ENCODE measurements around the gene ANKH. TPM values are rescaled to one million over a fixed set of nuclear protein-coding genes. Genes with fewer than 3 reads are reported as not detected.

Gene ANKH
- polyA plus RNA-seq, 3 donors = 2.4 to 6.3 (median 3.1) TPM

GRCh38 chr5:14806456-14806855, 65.1 kb downstream of the ANKH start:
- Mint-ChIP-seq H3K9me3 (peaks cover 0 to 1% (median 0%) of the 10 kb centered on the region in 7 donors), H3K4me3 (no peak overlapping the region), H3K4me1 (peaks cover 31% of the 10 kb centered on the region), H3K27ac (peak overlapping the region in 1 of 7 donors; percentile 20), H3K36me3 (peaks cover 2 to 3% of the 10 kb centered on the region in 2 donors), H3K27me3 (ENCODE audit: low read depth in 3 of 3) (peaks cover 0 to 1% (median 0%) of the 10 kb centered on the region in 3 donors)
- H3K9ac ChIP-seq (ENCODE audit: insufficient read depth, low read length, poor library complexity, severe bottlenecking) = no peak overlapping the region
- H3K36me3 ChIP-seq (replicated peaks in 1 of 2; ENCODE audit: control insufficient read depth in 1 of 2, insufficient read depth in 2 of 2, low read length in 2 of 2) = no peaks in the 10 kb centered on the region
- no peaks in the 10 kb centered on the region for H3K9me3 ChIP-seq (replicated peaks in 1 of 2; ENCODE audit: control insufficient read depth in 1 of 2, insufficient read depth in 1 of 2, low read length in 2 of 2)
- DNase-seq = no peak
- no peak overlapping the region for H3K4me2 ChIP-seq (replicated peaks; ENCODE audit: extremely low read depth, low read length, poor library complexity, severe bottlenecking)
- intact Hi-C loops (cut with micrococcal nuclease) = no loop called here
- WGBS (ENCODE audit: insufficient coverage) = 95% methylated on average over 3 of the region's 7 CpGs
- H4K20me1 ChIP-seq (ENCODE audit: insufficient read depth, low read length) = no peaks in the 10 kb centered on the region
- H3K79me2 ChIP-seq (ENCODE audit: insufficient read depth, low read length) = no peaks in the 10 kb centered on the region
- no peak for TF ChIP-seq CTCF (IDR thresholded peaks at IDR 0.05)
- H3K4me3 ChIP-seq (replicated peaks in 1 of 3; ENCODE audit: low read depth in 2 of 3, low read length in 3 of 3) = no peak overlapping the region
- peaks cover 22 to 23% of the 10 kb centered on the region in 2 donors for H3K4me1 ChIP-seq (ENCODE audit: control insufficient read depth in 1 of 2, insufficient read depth in 2 of 2, low read length in 2 of 2)
- no peak overlapping the region for H3K27ac ChIP-seq (ENCODE audit: low read depth in 1 of 2, low read length in 2 of 2)
- H2AFZ ChIP-seq (ENCODE audit: insufficient read depth, low read depth, low read length, poor library complexity, severe bottlenecking) = no peak overlapping the region
- no peaks in the 10 kb centered on the region for H3K27me3 ChIP-seq (ENCODE audit: control insufficient read depth in 2 of 2, insufficient read depth in 2 of 2, low read length in 2 of 2)

GRCh38 chr5:14802541-14802940, 69.0 kb downstream of the ANKH start:
- H3K36me3 ChIP-seq (replicated peaks in 1 of 2; ENCODE audit: control insufficient read depth in 1 of 2, insufficient read depth in 2 of 2, low read length in 2 of 2) = no peaks in the 10 kb centered on the region
- no peaks in the 10 kb centered on the region for H4K20me1 ChIP-seq (ENCODE audit: insufficient read depth, low read length)
- H3K27me3 ChIP-seq (ENCODE audit: control insufficient read depth in 2 of 2, insufficient read depth in 2 of 2, low read length in 2 of 2) = no peaks in the 10 kb centered on the region
- peaks cover 2 to 7% of the 10 kb centered on the region in 2 donors for H3K36me3 Mint-ChIP-seq
- TF ChIP-seq CTCF (IDR thresholded peaks at IDR 0.05) = no peak
- H3K27ac ChIP-seq (ENCODE audit: low read depth in 1 of 2, low read length in 2 of 2) = no peak overlapping the region
- H3K4me3 Mint-ChIP-seq = no peak overlapping the region
- H3K4me3 ChIP-seq (replicated peaks in 1 of 3; ENCODE audit: low read depth in 2 of 3, low read length in 3 of 3) = no peak overlapping the region
- H3K9me3 Mint-ChIP-seq = peaks cover 0 to 1% (median 0%) of the 10 kb centered on the region in 7 donors
- H3K4me1 Mint-ChIP-seq = peaks cover 7% of the 10 kb centered on the region
- no peak overlapping the region for H3K9ac ChIP-seq (ENCODE audit: insufficient read depth, low read length, poor library complexity, severe bottlenecking)
- H2AFZ ChIP-seq (ENCODE audit: insufficient read depth, low read depth, low read length, poor library complexity, severe bottlenecking) = no peak overlapping the region
- no peak overlapping the region for H3K4me2 ChIP-seq (replicated peaks; ENCODE audit: extremely low read depth, low read length, poor library complexity, severe bottlenecking)
- H3K27me3 Mint-ChIP-seq (ENCODE audit: low read depth in 3 of 3) = peaks cover 0 to 1% (median 1%) of the 10 kb centered on the region in 3 donors
- H3K79me2 ChIP-seq (ENCODE audit: insufficient read depth, low read length) = no peaks in the 10 kb centered on the region
- H3K9me3 ChIP-seq (replicated peaks in 1 of 2; ENCODE audit: control insufficient read depth in 1 of 2, insufficient read depth in 1 of 2, low read length in 2 of 2) = no peaks in the 10 kb centered on the region
- intact Hi-C loops (cut with micrococcal nuclease) = no loop called here
- WGBS (ENCODE audit: insufficient coverage) = 98% methylated on average over 3 of the region's 3 CpGs
- peak overlapping the region in 1 of 7 donors; percentile 15 for H3K27ac Mint-ChIP-seq
- H3K4me1 ChIP-seq (ENCODE audit: control insufficient read depth in 1 of 2, insufficient read depth in 2 of 2, low read length in 2 of 2) = no peaks in the 10 kb centered on the region
- DNase-seq = no peak
